ENCODE data around the gene KIF23.

The KIF23 gene

GRCh38 chr15:69475769-69476358 is 61.7 kb downstream of the KIF23 start:
- intact Hi-C loops (cut with DNase I), result loop anchor here (5.0 kb wide), 1 partner anchor 1011 kb away; no protein-coding TSS in a partner anchor
- DNase-seq, result peak; percentile 52 to 93 (median 84)

- peak in 3 of 42 donors; percentile 7 to 31 (median 18) for DNase-seq
- intact Hi-C loops (cut with DNase I), result loop anchor here (5.0 kb wide), 1 partner anchor 1010 kb away; no protein-coding TSS in a partner anchor
Observed at GRCh38 chr15:69476704-69477473, 62.7 kb downstream of the KIF23 start.

- peak in 40 of 42 donors; percentile 14 to 80 (median 58) for DNase-seq
- intact Hi-C loops (cut with DNase I), result loop anchor here (5.0 kb wide), 1 partner anchor 1009 kb away; no protein-coding TSS in a partner anchor
Observed at GRCh38 chr15:69478259-69478781, 64.2 kb downstream of the KIF23 start.

GRCh38 chr15:69479081-69479480 is 64.9 kb downstream of the KIF23 start:
- intact Hi-C loops (cut with DNase I), result loop anchor here (5.0 kb wide), 1 partner anchor 1008 kb away; no protein-coding TSS in a partner anchor

GRCh38 chr15:69479971-69480370 is 65.8 kb downstream of the KIF23 start:
- intact Hi-C loops (cut with DNase I), result loop anchor here (5.0 kb wide), 1 partner anchor 1007 kb away; no protein-coding TSS in a partner anchor
- DNase-seq, result no peak

More at GRCh38 chr15:69479081-69479480, 64.9 kb downstream of the KIF23 start:
- DNase-seq, result peak in 1 of 42 donors; percentile 20

- intact Hi-C loops (cut with DNase I), result no loop called here
- peak in 1 of 42 donors; percentile 6 for DNase-seq
Observed at GRCh38 chr15:69480932-69481331, 66.8 kb downstream of the KIF23 start.

GRCh38 chr15:69482686-69483256 is 68.6 kb downstream of the KIF23 start:
- DNase-seq, result no peak
- intact Hi-C loops (cut with DNase I), result no loop called here

- DNase-seq, result peak in 1 of 42 donors; percentile 9
- intact Hi-C loops (cut with DNase I), result no loop called here
Observed at GRCh38 chr15:69484837-69485236, 70.7 kb downstream of the KIF23 start.

- intact Hi-C loops (cut with DNase I), result no loop called here
- peak in 1 of 42 donors; percentile 10 for DNase-seq
Observed at GRCh38 chr15:69486481-69487110, 72.4 kb downstream of the KIF23 start.

- peak in 13 of 42 donors; percentile 13 to 57 (median 27) for DNase-seq
- intact Hi-C loops (cut with DNase I), result no loop called here
Observed at GRCh38 chr15:69489073-69489571, 75.0 kb downstream of the KIF23 start.

- intact Hi-C loops (cut with DNase I), result no loop called here
- DNase-seq, result peak in 4 of 42 donors; percentile 21 to 35 (median 26)
Observed at GRCh38 chr15:69490356-69491037, 76.3 kb downstream of the KIF23 start.

GRCh38 chr15:69491038-69491505 is 76.9 kb downstream of the KIF23 start:
- intact Hi-C loops (cut with DNase I), result no loop called here
- peak in 11 of 42 donors; percentile 15 to 46 (median 28) for DNase-seq

GRCh38 chr15:69493406-69493805 is 79.3 kb downstream of the KIF23 start:
- peak in 2 of 42 donors; percentile 16 to 21 for DNase-seq
- intact Hi-C loops (cut with DNase I), result no loop called here

GRCh38 chr15:69496001-69496400 is 81.9 kb downstream of the KIF23 start:
- intact Hi-C loops (cut with DNase I), result no loop called here
- no peak for DNase-seq

GRCh38 chr15:69497076-69497475 is 82.9 kb downstream of the KIF23 start:
- intact Hi-C loops (cut with DNase I), result no loop called here
- no peak for DNase-seq

GRCh38 chr15:69497667-69498066 is 83.5 kb downstream of the KIF23 start:
- DNase-seq, result no peak
- intact Hi-C loops (cut with DNase I), result no loop called here
